Lung (tissue), 12 donors: ENCODE measurements around the gene ZNF445. TPM values are rescaled to one million over a fixed set of nuclear protein-coding genes. Genes with fewer than 3 reads are reported as not detected.

Experiments
- ATAC-seq: fragments of 200-7000 bp; cut with Tn5 transposase; one replicate; pipeline ENCODE4 v1.9.1; 2020; ENCODE audit warnings: moderate number of reproducible peaks; ENCODE audit not compliant: insufficient read depth, low FRiP score
- DNase-seq, 3 donors: peaks; one replicate each; pipeline ENCODE4 v3.0.0-alpha.2; 2013 to 2017
- H3K27ac ChIP-seq, 2 donors: one replicate each; pipeline ENCODE4 v1.5.1; 2013; ENCODE audit warnings: mild to moderate bottlenecking in 2 of 2, moderate library complexity in 2 of 2, control low read depth in 1 of 2, inconsistent platforms in 1 of 2, low read depth in 1 of 2, low read length in 1 of 2
- H3K27me3 ChIP-seq, 3 donors: one replicate each; pipeline ENCODE4 v1.5.1; 2013; ENCODE audit warnings: low read length in 2 of 3; ENCODE audit not compliant: control insufficient read depth in 3 of 3, insufficient read depth in 3 of 3
- H3K36me3 ChIP-seq, 4 donors: one replicate each; pipeline ENCODE4 v1.5.1; 2013; ENCODE audit warnings: low read length in 4 of 4, mild to moderate bottlenecking in 1 of 4, moderate library complexity in 1 of 4; ENCODE audit not compliant: control insufficient read depth in 4 of 4, insufficient read depth in 4 of 4
- H3K4me1 ChIP-seq, 5 donors: one replicate each; pipeline ENCODE4 v1.5.1; 2013; ENCODE audit warnings: low read length in 5 of 5, mild to moderate bottlenecking in 2 of 5, moderate library complexity in 1 of 5; ENCODE audit not compliant: control insufficient read depth in 5 of 5, insufficient read depth in 5 of 5
- H3K4me3 ChIP-seq: one replicate; pipeline ENCODE4 v1.5.1; 2013; ENCODE audit warnings: mild to moderate bottlenecking, control low read depth, moderate library complexity
- H3K9ac ChIP-seq, 2 donors: one replicate each; pipeline ENCODE4 v1.5.1; 2013; ENCODE audit warnings: low read length in 2 of 2, control low read depth in 1 of 2; ENCODE audit not compliant: insufficient read depth in 1 of 2
- H3K9me3 ChIP-seq, 4 donors: one replicate each; pipeline ENCODE4 v1.5.1; 2013; ENCODE audit warnings: low read length in 3 of 4, mild to moderate bottlenecking in 1 of 4, moderate library complexity in 1 of 4; ENCODE audit not compliant: control insufficient read depth in 4 of 4, insufficient read depth in 3 of 4
- CTCF ChIP-seq: IDR thresholded peaks from 2 replicates; pipeline ENCODE4 v1.5.1; 2012; ENCODE audit warnings: mild to moderate bottlenecking; ENCODE audit errors: control extremely low read depth, extremely low read depth
- WGBS, 2 donors: extraction: QIAGEN DNeasy Blood & Tissue Kit; methylation state at CpG; one replicate each; pipeline ENCODE4 v1.1.7; 2013; 5-methylcytosine and 5-hydroxymethylcytosine counted together
- polyA plus RNA-seq, 2 donors: library from polyadenylated mRNA; stranded (reverse); fragments of 200-250 nt; gene quantifications; one replicate each; pipeline ENCODE4 v1.2.1, GENCODE V29; 2013
- total RNA-seq, 2 donors: library from RNA; depleted of rRNA in 1 of 2; stranded (reverse); fragments of >200 nt in 1 of 2; gene quantifications; one replicate each; pipeline ENCODE4 v1.2.1, GENCODE V29; 2014 to 2021
- donor health status: control.
- donor health status: control.
- donor health status: Bipolar disorder and iron deficiency.
- donor health status: healthy.
- donor health status: DM: yes; HTN: yes; CAD: no.

ZNF445 gene
- total and polyA plus RNA-seq, 4 donors, result 2.7 to 23.2 (median 10.1) TPM

DNA sequence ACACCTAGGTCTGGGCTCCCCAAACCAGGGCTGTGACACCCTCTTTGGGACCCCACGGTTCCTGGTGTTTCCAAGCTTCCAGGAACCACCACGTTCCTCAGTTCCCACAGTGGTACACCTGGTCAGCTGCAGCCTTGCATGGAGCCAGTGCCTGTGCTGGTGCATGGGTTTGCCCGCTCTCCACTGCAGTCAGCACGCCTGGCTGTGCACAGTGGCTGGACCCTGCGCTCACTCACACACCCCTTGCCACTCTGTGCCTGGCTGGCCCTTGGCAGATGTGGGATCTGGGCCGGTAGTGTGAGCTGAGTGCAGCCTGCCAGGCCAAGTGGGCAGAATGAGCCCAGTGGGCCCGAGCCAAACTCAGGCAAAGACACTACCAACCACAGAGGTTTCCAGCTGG, 90.1 kb downstream of the ZNF445 start:
- Histone ChIP-seq H3K36me3 (no peaks in the 10 kb centered on the region), H3K9me3 (peaks cover 0 to 10% (median 3%) of the 10 kb centered on the region in 4 donors), H3K4me1 (no peaks in the 10 kb centered on the region), H3K27ac (no peak overlapping the region), H3K27me3 (no peaks in the 10 kb centered on the region), H3K4me3 (no peak overlapping the region), H3K9ac (no peak overlapping the region)
- TF ChIP-seq CTCF, result no peak
- ATAC-seq (no peak), DNase-seq (no peak)
- WGBS, 2 donors, result 95 to 97% methylated on average over 7 of the region's 7 CpGs

Other genes starting within 250 kb of the ZNF445 start
- not detected for gene TOPAZ1, start 235.8 kb downstream of the ZNF445 start, total RNA-seq
- not detected for gene TOPAZ1, start 235.8 kb downstream of the ZNF445 start, polyA plus RNA-seq
- 10 to 100 TPM; 22.8 to 42.1 TPM for gene TCAIM, start 138.9 kb downstream of the ZNF445 start, total RNA-seq
- 10 to 100 TPM; 14.4 to 15.1 TPM for gene TCAIM, start 138.9 kb downstream of the ZNF445 start, polyA plus RNA-seq
- gene ZKSCAN7, start 77.5 kb upstream of the ZNF445 start, total RNA-seq, result 10 to 100 TPM in 1 of 2 donors, 1 to 10 TPM in 1; 3.7 to 12.2 TPM
- 1 to 10 TPM; 1.7 to 2.4 TPM for gene ZKSCAN7, start 77.5 kb upstream of the ZNF445 start, polyA plus RNA-seq
- 1 to 10 TPM; 3.7 to 8.7 TPM for gene ZNF660, start 107.3 kb upstream of the ZNF445 start, total RNA-seq
- gene ZNF660, start 107.3 kb upstream of the ZNF445 start, polyA plus RNA-seq, result 1 to 10 TPM in 1 of 2 donors, under 1 TPM in 1; 0.64 to 1.1 TPM
- 10 to 100 TPM; 11.5 to 30.0 TPM for gene ZNF197, start 147.4 kb upstream of the ZNF445 start, total RNA-seq
- gene ZNF197, start 147.4 kb upstream of the ZNF445 start, polyA plus RNA-seq, result 1 to 10 TPM; 5.3 to 6.9 TPM
- gene ZNF35, start 171.1 kb upstream of the ZNF445 start, total RNA-seq, result 10 to 100 TPM in 1 of 2 donors, 1 to 10 TPM in 1; 8.1 to 10.2 TPM
- gene ZNF35, start 171.1 kb upstream of the ZNF445 start, polyA plus RNA-seq, result 1 to 10 TPM; 3.6 to 5.4 TPM
- gene ZNF502, start 235.0 kb upstream of the ZNF445 start, total RNA-seq, result 1 to 10 TPM; 3.8 to 7.6 TPM
- 1 to 10 TPM; 1.8 to 2.0 TPM for gene ZNF502, start 235.0 kb upstream of the ZNF445 start, polyA plus RNA-seq